HCT116 (cell line): Measurements from ENCODE around the gene NCOA5. TPM values are rescaled to one million over a fixed set of nuclear protein-coding genes. Genes with fewer than 3 reads are reported as not detected.

Experiments
- ATAC-seq: fragments of 200-7000 bp; cut with Tn5 transposase; 2 replicates; pipeline ENCODE4 v1.9.1; 2020; ENCODE audit warnings: mild to moderate bottlenecking, moderate library complexity
- BruUV-seq: library from RNA; stranded (reverse); fragments of 400-500 nt; replicated peaks from 2 replicates; lab custom pipeline; 2021; lab: Mats Ljungman, UMichigan
- CTCF ChIA-PET: fragments of 300-600 bp; sonication (Branson Sonifier 250); formaldehyde crosslinking; loops from one replicate; lab custom pipeline; 2021; ENCODE audit warnings: antibody characterized with exemption; lab: Charles Lee
- POLR2A ChIA-PET: fragments of 300-600, 350-600 bp; sonication (Branson Sonifier 250); formaldehyde crosslinking; loops from one replicate; lab custom pipeline; 2021; ENCODE audit warnings: antibody characterized with exemption; lab: Charles Lee
- RAD21 ChIA-PET, 2 experiments: fragments of 300-600 bp; sonication (Branson Sonifier 250); formaldehyde crosslinking; loops; one replicate each; lab custom pipeline; 2023; ENCODE audit warnings: low total read pairs in 2 of 2; ENCODE audit not compliant: uncharacterized antibody in 2 of 2, unreplicated experiment in 2 of 2, low non-redundant PET in 1 of 2; lab: Charles Lee
- DNase-seq: peaks from one replicate; pipeline ENCODE4 v3.0.0-alpha.2; 2010; ENCODE audit warnings: low read depth, low spot score
- H2AFZ ChIP-seq: fragments of 200-600 bp; shearing (Covaris generic), sonication (generic); 2 replicates; pipeline ENCODE4 v1.6.1; 2017; ENCODE audit warnings: low read depth, mixed run types, mixed read lengths, antibody characterized with exemption, low read length; ENCODE audit not compliant: poor library complexity, severe bottlenecking
- H3K27ac ChIP-seq: 2 replicates; pipeline ENCODE4 v1.5.1; 2012; ENCODE audit warnings: low read depth, low read length
- H3K27me3 ChIP-seq: fragments of 200-600 bp; sonication (generic); 2 replicates; pipeline ENCODE4 v1.6.1; 2016; ENCODE audit warnings: mixed run types, low read length, mixed read lengths; ENCODE audit not compliant: insufficient read depth
- H3K36me3 ChIP-seq, 2 experiments: fragments of 200-500 bp in 1 of 2; fragments of 200-600 bp in 1 of 2; sonication (Bioruptor generic) in 1 of 2; sonication (generic) in 1 of 2; 2 replicates each; pipeline versions ENCODE4 v1.5.1 to v1.6.1; 2014 to 2016; ENCODE audit warnings: low read length in 2 of 2, inconsistent platforms in 1 of 2, mixed read lengths in 1 of 2, mixed run types in 1 of 2; ENCODE audit not compliant: insufficient read depth in 2 of 2, control insufficient read depth in 1 of 2
- H3K4me1 ChIP-seq, 2 experiments: fragments of 200-600 bp in 1 of 2; sonication (generic) in 1 of 2; 2 replicates each; pipeline versions ENCODE4 v1.5.1 to v1.6.1; 2012 to 2017; ENCODE audit warnings: low read length in 2 of 2, inconsistent platforms in 1 of 2, mild to moderate bottlenecking in 1 of 2, mixed read lengths in 1 of 2, mixed run types in 1 of 2, moderate library complexity in 1 of 2; ENCODE audit not compliant: insufficient read depth in 2 of 2, control insufficient read depth in 1 of 2
- H3K4me2 ChIP-seq: fragments of 200-600 bp; sonication (generic); 2 replicates; pipeline ENCODE4 v1.6.1; 2017; ENCODE audit warnings: mixed run types, low read length, mixed read lengths
- H3K4me3 ChIP-seq, 2 experiments: fragments of 200-600 bp in 1 of 2; sonication (generic) in 1 of 2; replicated peaks in 1 of 2; 2 replicates each; pipeline ENCODE4 v1.5.1; 2011 to 2016; ENCODE audit warnings: low read length in 2 of 2, control low read depth in 1 of 2, low read depth in 1 of 2, mild to moderate bottlenecking in 1 of 2, mixed read lengths in 1 of 2, mixed run types in 1 of 2
- H3K79me2 ChIP-seq: fragments of 200-600 bp; sonication (generic); 2 replicates; pipeline ENCODE4 v1.6.1; 2017; ENCODE audit warnings: mild to moderate bottlenecking, mixed run types, low read length, moderate library complexity, mixed read lengths; ENCODE audit not compliant: insufficient read depth
- H3K9ac ChIP-seq: fragments of 200-600 bp; sonication (generic); 2 replicates; pipeline ENCODE4 v1.6.1; 2016; ENCODE audit warnings: low read length, mixed read lengths
- H3K9me2 ChIP-seq: fragments of 200-600 bp; sonication (generic), shearing (Covaris generic); 2 replicates; pipeline ENCODE4 v1.6.1; 2017; ENCODE audit warnings: mixed run types, mild to moderate bottlenecking, moderate library complexity; ENCODE audit not compliant: insufficient read depth
- H3K9me3 ChIP-seq, 2 experiments: fragments of 200-500 bp in 1 of 2; fragments of 200-600 bp in 1 of 2; sonication (Bioruptor generic) in 1 of 2; sonication (generic) in 1 of 2; 2 replicates each; pipeline ENCODE4 v1.6.1; 2014 to 2017; ENCODE audit warnings: low read length in 2 of 2, mixed read lengths in 2 of 2, inconsistent platforms in 1 of 2, low read depth in 1 of 2, mild to moderate bottlenecking in 1 of 2, mixed run types in 1 of 2, moderate library complexity in 1 of 2; ENCODE audit not compliant: control insufficient read depth in 1 of 2, insufficient read depth in 1 of 2
- H4K20me1 ChIP-seq: fragments of 200-600 bp; sonication (generic), shearing (Covaris generic); 2 replicates; pipeline ENCODE4 v1.6.1; 2017; ENCODE audit warnings: mixed run types, mild to moderate bottlenecking, moderate library complexity; ENCODE audit not compliant: insufficient read depth
- CBX3 ChIP-seq: IDR thresholded peaks from 2 replicates; pipeline ENCODE4 v1.6.1; 2012; ENCODE audit warnings: low read depth
- EGR1 ChIP-seq: IDR thresholded peaks from 2 replicates; pipeline ENCODE4 v1.6.1; 2012; ENCODE audit warnings: low read depth
- ELF1 ChIP-seq: IDR thresholded peaks from 2 replicates; pipeline ENCODE4 v1.6.1; 2012; ENCODE audit warnings: low read depth, borderline replicate concordance
- EZH2 ChIP-seq: fragments of 200-600 bp; sonication (generic); IDR thresholded peaks from 2 replicates; pipeline ENCODE4 v1.6.1; 2017; ENCODE audit warnings: antibody characterized with exemption, mixed run types
- EZH2phosphoT487 ChIP-seq: fragments of 200-600 bp; IDR thresholded peaks from 2 replicates; pipeline ENCODE4 v1.6.1; 2018; ENCODE audit warnings: antibody characterized with exemption, borderline replicate concordance
- JUND ChIP-seq: IDR thresholded peaks from 2 replicates; pipeline ENCODE4 v1.6.1; 2012
- POLR2AphosphoS5 ChIP-seq: IDR thresholded peaks from 2 replicates; pipeline ENCODE4 v1.6.1; 2011; ENCODE audit warnings: mild to moderate bottlenecking, low read depth, low read length, moderate library complexity
- RAD21 ChIP-seq: IDR thresholded peaks from 2 replicates; pipeline ENCODE4 v1.6.1; 2012; ENCODE audit warnings: low read depth, mild to moderate bottlenecking
- SIN3A ChIP-seq: IDR thresholded peaks from 2 replicates; pipeline ENCODE4 v1.6.1; 2012; ENCODE audit warnings: low read depth
- SP1 ChIP-seq: IDR thresholded peaks from 2 replicates; pipeline ENCODE4 v1.6.1; 2012; ENCODE audit warnings: low read depth
- SRF ChIP-seq: IDR thresholded peaks from 2 replicates; pipeline ENCODE4 v1.6.1; 2012; ENCODE audit warnings: low read depth
- TCF7L2 ChIP-seq: IDR thresholded peaks from 2 replicates; pipeline ENCODE4 v1.7.0; 2011; ENCODE audit warnings: borderline replicate concordance, inconsistent platforms; ENCODE audit not compliant: insufficient read depth, insufficient read length; ENCODE audit errors: extremely low read depth
- ZNF274 ChIP-seq: fragments of 200-500 bp; sonication (Bioruptor generic); IDR thresholded peaks from 2 replicates; pipeline ENCODE4 v1.6.1; 2014; ENCODE audit warnings: mild to moderate bottlenecking, low read depth, low read length, inconsistent platforms
- intact Hi-C: fragments of 100-400 bp; cut with micrococcal nuclease; formaldehyde crosslinking; loops from 2 replicates; pipeline ENCODE4 v1.10.0; 2022
- total RNA-seq: library from RNA; stranded (reverse); gene quantifications from one replicate; pipeline ENCODE4 v1.2.1, GENCODE V29; 2021; ENCODE audit not compliant: unreplicated experiment
- TF ChIP-seq, protein P1 (sequence below), 3 experiments: fragments of 200-600 bp in 1 of 3; sonication (generic) in 1 of 3; IDR thresholded peaks in 2 of 3; conservative IDR thresholded peaks in 1 of 3; 2 replicates each; pipeline ENCODE4 v1.5.1; 2012 to 2017; ENCODE audit warnings: low read depth in 2 of 3, low read length in 2 of 3, antibody characterized with exemption in 1 of 3, borderline replicate concordance in 1 of 3, control low read depth in 1 of 3, mild to moderate bottlenecking in 1 of 3, mixed read lengths in 1 of 3, mixed run types in 1 of 3, moderate library complexity in 1 of 3; ENCODE audit not compliant: insufficient read depth in 1 of 3
- TF ChIP-seq, protein P2 (sequence below): IDR thresholded peaks from 2 replicates; pipeline ENCODE4 v1.6.1; 2012
- TF ChIP-seq, protein P3 (sequence below): IDR thresholded peaks from 2 replicates; pipeline ENCODE4 v1.6.1; 2011; ENCODE audit warnings: mild to moderate bottlenecking, low read length, moderate library complexity; ENCODE audit not compliant: insufficient replicate concordance; ENCODE audit errors: extremely low read depth
- TF ChIP-seq, protein P4 (sequence below): IDR thresholded peaks from 2 replicates; pipeline ENCODE4 v1.6.1; 2012

Gene NCOA5
- total RNA-seq, 1 experiment from 2014 or later: 31.6 TPM

DNA sequence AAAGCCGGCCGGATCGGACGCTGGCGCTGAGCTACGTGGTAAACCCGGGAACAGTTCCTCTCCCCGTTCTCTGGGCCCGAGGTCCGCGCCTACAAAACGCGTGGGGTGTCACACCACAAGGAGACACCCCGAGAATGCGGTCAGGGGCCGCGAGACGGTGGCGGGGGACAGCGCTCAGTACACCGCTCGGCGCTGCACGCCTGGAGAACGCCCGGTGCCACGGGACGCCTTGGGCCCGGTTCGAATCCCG lies 670 bp downstream of the NCOA5 start:
- intact Hi-C loops: no loop called here
- no TSS peak for BruUV-seq

More for the DNA sequence above, 670 bp downstream of the NCOA5 start:
- ChIA-PET CTCF (interaction anchor here (1.6 to 2.4 kb wide), 2 partner anchors 75 to 119 kb away, joined by 4 to 12 read pairs; no protein-coding TSS in a partner anchor), POLR2A (no interaction called here), RAD21 (no interaction called here)
- Histone ChIP-seq H3K9me3 (no peaks in the 10 kb centered on the region), H3K27me3 (no peaks in the 10 kb centered on the region), H3K4me2 (peak overlapping the region; percentile 79), H4K20me1 (peaks cover 25% of the 10 kb centered on the region; the same call in 1 of the 2 replicates), H3K9me2 (no peaks in the 10 kb centered on the region), H3K27ac (peak overlapping the region; percentile 95), H2AFZ (no peak overlapping the region), H3K36me3 (no peaks in the 10 kb centered on the region), H3K4me3 (peak overlapping the region; percentile 84 to 93), H3K9ac (peak overlapping the region; percentile 92), H3K4me1 (peaks cover 28 to 50% of the 10 kb centered on the region in 2 experiments), H3K79me2 (peaks cover 54% of the 10 kb centered on the region)
- TF ChIP-seq, protein P1, sequence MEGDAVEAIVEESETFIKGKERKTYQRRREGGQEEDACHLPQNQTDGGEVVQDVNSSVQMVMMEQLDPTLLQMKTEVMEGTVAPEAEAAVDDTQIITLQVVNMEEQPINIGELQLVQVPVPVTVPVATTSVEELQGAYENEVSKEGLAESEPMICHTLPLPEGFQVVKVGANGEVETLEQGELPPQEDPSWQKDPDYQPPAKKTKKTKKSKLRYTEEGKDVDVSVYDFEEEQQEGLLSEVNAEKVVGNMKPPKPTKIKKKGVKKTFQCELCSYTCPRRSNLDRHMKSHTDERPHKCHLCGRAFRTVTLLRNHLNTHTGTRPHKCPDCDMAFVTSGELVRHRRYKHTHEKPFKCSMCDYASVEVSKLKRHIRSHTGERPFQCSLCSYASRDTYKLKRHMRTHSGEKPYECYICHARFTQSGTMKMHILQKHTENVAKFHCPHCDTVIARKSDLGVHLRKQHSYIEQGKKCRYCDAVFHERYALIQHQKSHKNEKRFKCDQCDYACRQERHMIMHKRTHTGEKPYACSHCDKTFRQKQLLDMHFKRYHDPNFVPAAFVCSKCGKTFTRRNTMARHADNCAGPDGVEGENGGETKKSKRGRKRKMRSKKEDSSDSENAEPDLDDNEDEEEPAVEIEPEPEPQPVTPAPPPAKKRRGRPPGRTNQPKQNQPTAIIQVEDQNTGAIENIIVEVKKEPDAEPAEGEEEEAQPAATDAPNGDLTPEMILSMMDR (IDR thresholded peaks at IDR 0.05 in 2 of 3, conservative IDR thresholded peaks at IDR 0.05 in 1 of 3; ENCODE audit: borderline replicate concordance in 1 of 3, insufficient read depth in 1 of 3, low read depth in 2 of 3, low read length in 2 of 3): no peak
- TF ChIP-seq ELF1 (no peak), SIN3A (no peak), CBX3 (no peak), SRF (no peak), EGR1 (no peak), EZH2 (no peak), EZH2phosphoT487 (no peak), RAD21 (no peak), ZNF274 (no peak), POLR2AphosphoS5 (no peak), JUND (no peak), TCF7L2 (no peak), SP1 (no peak)
- TF ChIP-seq, protein P2, sequence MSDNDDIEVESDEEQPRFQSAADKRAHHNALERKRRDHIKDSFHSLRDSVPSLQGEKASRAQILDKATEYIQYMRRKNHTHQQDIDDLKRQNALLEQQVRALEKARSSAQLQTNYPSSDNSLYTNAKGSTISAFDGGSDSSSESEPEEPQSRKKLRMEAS: no peak
- TF ChIP-seq, protein P3, sequence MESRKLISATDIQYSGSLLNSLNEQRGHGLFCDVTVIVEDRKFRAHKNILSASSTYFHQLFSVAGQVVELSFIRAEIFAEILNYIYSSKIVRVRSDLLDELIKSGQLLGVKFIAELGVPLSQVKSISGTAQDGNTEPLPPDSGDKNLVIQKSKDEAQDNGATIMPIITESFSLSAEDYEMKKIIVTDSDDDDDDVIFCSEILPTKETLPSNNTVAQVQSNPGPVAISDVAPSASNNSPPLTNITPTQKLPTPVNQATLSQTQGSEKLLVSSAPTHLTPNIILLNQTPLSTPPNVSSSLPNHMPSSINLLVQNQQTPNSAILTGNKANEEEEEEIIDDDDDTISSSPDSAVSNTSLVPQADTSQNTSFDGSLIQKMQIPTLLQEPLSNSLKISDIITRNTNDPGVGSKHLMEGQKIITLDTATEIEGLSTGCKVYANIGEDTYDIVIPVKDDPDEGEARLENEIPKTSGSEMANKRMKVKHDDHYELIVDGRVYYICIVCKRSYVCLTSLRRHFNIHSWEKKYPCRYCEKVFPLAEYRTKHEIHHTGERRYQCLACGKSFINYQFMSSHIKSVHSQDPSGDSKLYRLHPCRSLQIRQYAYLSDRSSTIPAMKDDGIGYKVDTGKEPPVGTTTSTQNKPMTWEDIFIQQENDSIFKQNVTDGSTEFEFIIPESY: no peak
- TF ChIP-seq, protein P4, sequence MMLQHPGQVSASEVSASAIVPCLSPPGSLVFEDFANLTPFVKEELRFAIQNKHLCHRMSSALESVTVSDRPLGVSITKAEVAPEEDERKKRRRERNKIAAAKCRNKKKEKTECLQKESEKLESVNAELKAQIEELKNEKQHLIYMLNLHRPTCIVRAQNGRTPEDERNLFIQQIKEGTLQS: no peak
- peak; percentile 64 for ATAC-seq
- DNase-seq: no peak
